ENCODE measurements around the gene ZNF560. TPM values are rescaled to one million over a fixed set of nuclear protein-coding genes. Genes with fewer than 3 reads are reported as not detected.

Gene ZNF560
- total RNA-seq, 1 donor from 2014 or later: not detected

DNA sequence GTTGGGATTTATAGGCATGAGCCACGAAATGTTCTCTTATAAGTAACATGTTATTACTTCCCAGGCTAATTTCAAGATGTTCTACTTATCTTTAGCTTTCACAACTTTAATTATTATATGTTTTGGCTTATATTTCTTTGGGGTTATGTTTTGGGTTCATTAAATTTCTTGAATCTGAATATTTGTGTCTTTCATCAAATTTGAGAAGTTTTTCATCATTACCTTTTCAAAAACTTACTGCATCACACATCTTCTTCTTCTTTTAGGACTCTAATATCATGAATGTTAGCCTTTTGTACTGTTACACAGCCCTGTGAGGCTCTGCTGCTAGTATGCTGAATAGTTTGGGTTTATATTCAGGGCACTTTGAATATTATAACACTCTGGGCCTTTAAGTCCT lies 53.4 kb downstream of the ZNF560 start:
- DNase-seq (ENCODE audit: low spot score): no peak
- ATAC-seq: no peak

DNA sequence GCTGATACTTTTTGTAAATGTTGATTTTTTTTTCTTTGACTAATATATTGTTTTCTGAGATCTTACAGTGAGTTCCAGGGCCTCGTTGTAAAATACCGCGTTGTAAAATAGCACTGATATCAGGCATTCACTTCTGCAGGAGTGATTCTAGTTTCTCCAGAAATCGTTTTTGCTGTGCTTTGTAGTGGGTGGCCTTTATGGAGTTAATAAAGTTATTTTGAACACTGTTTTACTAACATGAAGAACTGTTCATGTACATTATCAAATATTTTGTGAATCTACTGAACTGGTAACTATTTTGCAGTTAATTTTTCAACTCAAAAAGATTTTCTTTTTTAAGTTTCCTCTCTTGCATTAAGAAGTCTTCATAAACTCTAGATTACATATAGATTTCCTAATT lies 62.1 kb downstream of the ZNF560 start:
- ATAC-seq (no peak), DNase-seq (ENCODE audit: low spot score) (no peak)

DNA sequence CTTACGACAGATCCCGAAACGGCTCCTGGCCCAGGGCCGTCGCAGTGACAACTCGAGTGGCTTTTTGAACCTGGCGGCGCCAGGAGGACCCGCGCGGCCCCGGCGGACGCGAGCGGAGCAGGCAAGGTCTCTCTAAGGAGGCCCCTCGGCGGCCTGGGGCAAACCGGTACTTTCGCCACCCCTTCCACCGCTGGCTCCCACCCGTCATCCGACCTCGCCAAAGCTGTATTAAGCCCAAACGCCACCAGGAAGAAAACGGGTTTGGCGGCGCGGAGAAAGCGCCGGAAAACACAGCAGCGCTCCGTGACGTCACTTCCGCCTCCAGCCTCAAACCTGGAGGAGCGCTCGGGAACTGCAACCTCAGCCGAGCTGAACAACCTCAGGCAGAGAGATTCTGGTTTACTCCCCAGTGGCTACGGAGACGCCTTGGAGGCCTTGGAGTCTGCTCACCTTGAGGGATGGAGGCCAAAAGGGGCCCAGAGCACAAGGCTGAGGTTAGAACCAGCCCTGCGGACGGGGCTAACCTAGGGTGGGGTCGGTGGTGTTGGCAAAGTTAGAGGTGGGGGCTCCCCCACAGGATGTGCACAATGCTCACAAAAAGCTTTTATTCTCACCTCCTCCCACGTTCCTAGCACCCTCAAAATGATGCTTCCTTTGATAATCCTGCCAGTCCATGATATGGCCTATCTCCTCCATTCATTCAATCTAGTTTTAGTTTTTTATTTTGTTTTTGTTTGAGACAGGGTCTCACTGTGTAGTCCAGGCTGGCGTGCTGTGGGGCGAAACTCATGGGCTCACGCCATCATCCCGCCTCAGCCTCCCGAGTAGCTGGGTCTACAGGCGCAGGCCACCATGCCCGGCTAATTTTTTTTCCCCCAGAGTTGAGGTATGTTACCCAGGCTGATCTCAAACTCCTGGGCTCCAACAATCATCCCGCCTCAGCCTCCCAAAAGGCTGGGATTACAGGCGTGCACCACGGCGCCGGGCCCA lies 62.8 kb downstream of the ZNF560 start, which contains the start of gene ZNF266:
Gene ZNF266 (minus strand): TSS at position 295 of the 990 bp plus-strand sequence. CDS start 15,484 bp downstream, outside the sequence.
- DNase-seq (ENCODE audit: low spot score): peak; percentile 81
- peak; percentile 96 for ATAC-seq

DNA sequence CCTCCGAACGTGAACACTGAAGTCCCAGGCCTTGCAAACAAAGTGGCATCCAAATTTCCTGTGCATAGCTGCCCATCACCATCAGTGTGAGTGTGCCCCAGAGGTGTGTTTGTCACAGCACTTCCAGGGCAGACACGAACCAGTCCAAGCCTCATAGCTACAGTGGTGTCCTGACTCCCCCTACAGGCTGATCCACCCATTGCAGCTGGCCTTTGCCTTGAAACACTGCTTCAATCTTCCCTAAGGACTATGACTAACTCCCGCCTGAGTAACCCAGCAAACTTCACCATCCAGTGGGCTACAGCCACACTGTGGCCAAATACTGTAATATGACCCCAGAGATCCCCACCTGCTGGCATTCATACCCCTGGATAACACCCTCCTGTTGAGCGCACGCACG lies 66.9 kb downstream of the ZNF560 start:
- DNase-seq (ENCODE audit: low spot score) (no peak), ATAC-seq (no peak)

DNA sequence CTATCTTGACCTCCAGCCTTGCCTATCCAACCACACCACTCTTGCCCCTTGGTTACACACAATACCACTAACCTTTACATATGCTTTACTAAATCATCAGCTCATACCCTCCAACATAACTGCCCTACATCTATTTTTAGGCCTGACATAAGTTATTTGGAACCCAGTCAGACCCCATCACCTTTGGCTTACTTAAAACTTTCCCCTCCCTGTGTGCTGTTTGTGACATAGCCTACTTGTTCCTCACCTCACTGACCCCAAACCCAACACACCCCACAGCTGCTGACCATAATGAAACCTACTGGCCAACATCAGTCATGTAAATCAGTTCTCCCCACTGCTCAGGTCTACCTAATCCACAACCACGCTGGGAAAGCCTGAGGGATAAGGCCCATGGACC lies 68.0 kb downstream of the ZNF560 start:
- ATAC-seq (no peak), DNase-seq (ENCODE audit: low spot score) (no peak)

DNA sequence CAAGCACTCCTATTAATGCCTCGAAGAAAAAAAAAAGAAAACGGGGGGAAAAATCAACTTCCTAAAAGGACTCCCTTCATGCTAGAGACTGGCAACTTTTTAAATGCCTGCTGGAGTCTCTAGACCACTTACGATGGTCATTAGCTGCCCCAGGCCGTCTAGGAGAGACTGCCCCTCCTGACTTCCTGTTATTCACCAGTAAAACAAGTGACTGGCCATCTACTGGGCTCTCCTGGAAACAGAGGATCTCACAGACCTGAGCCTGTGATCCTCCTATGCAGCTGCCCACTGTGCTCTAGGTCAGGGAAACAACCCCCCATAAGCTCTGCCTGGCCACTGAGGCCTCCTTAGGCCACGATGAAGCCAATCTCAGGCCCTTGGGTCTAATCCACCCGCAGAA lies 70.5 kb downstream of the ZNF560 start:
- DNase-seq (ENCODE audit: low spot score): no peak

More for the DNA sequence above, 70.5 kb downstream of the ZNF560 start:
- no peak for ATAC-seq

Other genes with a start within 250 kb of the ZNF560 start
- not detected for gene OR7E24, start 247.7 kb downstream of the ZNF560 start, total RNA-seq
- gene ZNF699, start 188.8 kb downstream of the ZNF560 start, total RNA-seq: 0.93 TPM
- 3.8 TPM for gene ZNF559, start 174.4 kb downstream of the ZNF560 start, total RNA-seq
- gene ZNF177, start 135.6 kb downstream of the ZNF560 start, total RNA-seq: 0.68 TPM
- gene ZNF266, start 63.0 kb downstream of the ZNF560 start, total RNA-seq: 6.4 TPM
- 2.9 TPM for gene ZNF426, start 40.0 kb upstream of the ZNF560 start, total RNA-seq
- 9.5 TPM for gene ZNF121, start 85.9 kb upstream of the ZNF560 start, total RNA-seq
- gene ZNF561, start 122.6 kb upstream of the ZNF560 start, total RNA-seq: 11.5 TPM
- gene ZNF562, start 176.5 kb upstream of the ZNF560 start, total RNA-seq: 10.1 TPM

All from left lobe of liver (tissue), 2 donors.